ENCODE measurements around the gene ZNF232. TPM values are rescaled to one million over a fixed set of nuclear protein-coding genes. Genes with fewer than 3 reads are reported as not detected.

Gene ZNF232
- total RNA-seq, 1 donor from 2014 or later = 4.9 TPM

- Histone ChIP-seq H3K9me3 (no peaks in the 10 kb centered on the region), H3K27ac (no peak overlapping the region), H3K36me3 (no peaks in the 10 kb centered on the region), H3K4me1 (no peaks in the 10 kb centered on the region), H3K4me3 (no peak overlapping the region), H3K27me3 (no peaks in the 10 kb centered on the region)
- no peak for DNase-seq (ENCODE audit: extremely low spot score in 2 of 2)
- TF ChIP-seq POLR2AphosphoS5 (IDR thresholded peaks at IDR 0.05; ENCODE audit: insufficient read depth in 1 of 2, low read depth in 1 of 2) (no peak), CTCF (IDR thresholded peaks at IDR 0.05) (no peak), POLR2A (IDR thresholded peaks at IDR 0.05) (no peak)
- intact Hi-C loops (cut with DNase I) = loop anchor here (10.0 kb wide), 1 partner anchor 165 kb away; the partner anchor contains the start of gene CHRNE
Observed at GRCh38 chr17:5069724-5070123, 42.0 kb downstream of the ZNF232 start.

- no peak for DNase-seq (ENCODE audit: extremely low spot score in 2 of 2)
- H3K4me1 ChIP-seq = no peaks in the 10 kb centered on the region
- H3K4me3 ChIP-seq = no peak overlapping the region
- TF ChIP-seq POLR2A (IDR thresholded peaks at IDR 0.05) (no peak), POLR2AphosphoS5 (IDR thresholded peaks at IDR 0.05; ENCODE audit: insufficient read depth in 1 of 2, low read depth in 1 of 2) (no peak), CTCF (IDR thresholded peaks at IDR 0.05) (no peak)
- intact Hi-C loops (cut with DNase I) = loop anchor here (10.0 kb wide), 1 partner anchor 163 kb away; the partner anchor contains the start of gene CHRNE
- no peaks in the 10 kb centered on the region for H3K9me3 ChIP-seq
- no peaks in the 10 kb centered on the region for H3K36me3 ChIP-seq
- H3K27me3 ChIP-seq = no peaks in the 10 kb centered on the region
- no peak overlapping the region for H3K27ac ChIP-seq
Observed at GRCh38 chr17:5068236-5068635, 43.4 kb downstream of the ZNF232 start.

- TF ChIP-seq CTCF (IDR thresholded peaks at IDR 0.05) = no peak
- no peak for TF ChIP-seq POLR2A (IDR thresholded peaks at IDR 0.05)
- no peak for TF ChIP-seq POLR2AphosphoS5 (IDR thresholded peaks at IDR 0.05; ENCODE audit: insufficient read depth in 1 of 2, low read depth in 1 of 2)
- no peaks in the 10 kb centered on the region for H3K36me3 ChIP-seq
- H3K27me3 ChIP-seq = no peaks in the 10 kb centered on the region
- H3K4me1 ChIP-seq = no peaks in the 10 kb centered on the region
- intact Hi-C loops (cut with DNase I) = loop anchor here (10.0 kb wide), 1 partner anchor 160 kb away; the partner anchor contains the start of gene CHRNE
- H3K4me3 ChIP-seq = no peak overlapping the region
- DNase-seq (ENCODE audit: extremely low spot score in 2 of 2) = no peak
- H3K9me3 ChIP-seq = no peaks in the 10 kb centered on the region
- H3K27ac ChIP-seq = no peak overlapping the region
Observed at GRCh38 chr17:5065227-5065744, 46.4 kb downstream of the ZNF232 start.

Small RNA genes within 50 kb of the gene (small RNA-seq; reads per million reads assigned to genes)
- not detected for gene AC012146.4

Other genes starting within 250 kb of the ZNF232 start
- 1.7 TPM for gene C17orf107, start 212.3 kb downstream of the ZNF232 start, total RNA-seq
- 0.98 TPM for gene CHRNE, start 208.8 kb downstream of the ZNF232 start, total RNA-seq
- not detected for gene GP1BA, start 179.6 kb downstream of the ZNF232 start, total RNA-seq
- gene SLC25A11, start 171.8 kb downstream of the ZNF232 start, total RNA-seq = 45.7 TPM
- gene RNF167, start 171.6 kb downstream of the ZNF232 start, total RNA-seq = 54.3 TPM
- gene PFN1, start 163.3 kb downstream of the ZNF232 start, total RNA-seq = 811 TPM
- 5.6 TPM for gene ENO3, start 160.8 kb downstream of the ZNF232 start, total RNA-seq
- 34.6 TPM for gene SPAG7, start 144.1 kb downstream of the ZNF232 start, total RNA-seq
- gene CAMTA2, start 124.2 kb downstream of the ZNF232 start, total RNA-seq = 36.3 TPM
- gene INCA1, start 114.4 kb downstream of the ZNF232 start, total RNA-seq = 1.7 TPM
- 46.9 TPM for gene KIF1C, start 113.9 kb downstream of the ZNF232 start, total RNA-seq
- gene SLC52A1, start 76.5 kb downstream of the ZNF232 start, total RNA-seq = 0.49 TPM
- gene ZFP3, start 33.4 kb downstream of the ZNF232 start, total RNA-seq = 3.4 TPM
- 0.49 TPM for gene USP6, start 4.2 kb upstream of the ZNF232 start, total RNA-seq
- gene ZNF594, start 80.0 kb upstream of the ZNF232 start, total RNA-seq = 13.8 TPM
- gene SCIMP, start 123.0 kb upstream of the ZNF232 start, total RNA-seq = 2.2 TPM
- gene RABEP1, start 170.4 kb upstream of the ZNF232 start, total RNA-seq = 33.4 TPM